C4-2B (cell line): ENCODE results near the gene NDUFA13.

ENCODE experiments used
- H3K27ac ChIP-seq: fragments of 450-650 bp; 2 replicates; pipeline ENCODE4 v1.5.1; 2017
- ZFX ChIP-seq: fragments of 450-650 bp; IDR thresholded peaks from 2 replicates; pipeline ENCODE4 v1.6.1; 2017
- TF ChIP-seq, protein P1 (sequence below): fragments of 450-650 bp; conservative IDR thresholded peaks from 2 replicates; pipeline ENCODE4 v1.5.1; 2017; ENCODE audit warnings: mild to moderate bottlenecking

Gene NDUFA13

DNA sequence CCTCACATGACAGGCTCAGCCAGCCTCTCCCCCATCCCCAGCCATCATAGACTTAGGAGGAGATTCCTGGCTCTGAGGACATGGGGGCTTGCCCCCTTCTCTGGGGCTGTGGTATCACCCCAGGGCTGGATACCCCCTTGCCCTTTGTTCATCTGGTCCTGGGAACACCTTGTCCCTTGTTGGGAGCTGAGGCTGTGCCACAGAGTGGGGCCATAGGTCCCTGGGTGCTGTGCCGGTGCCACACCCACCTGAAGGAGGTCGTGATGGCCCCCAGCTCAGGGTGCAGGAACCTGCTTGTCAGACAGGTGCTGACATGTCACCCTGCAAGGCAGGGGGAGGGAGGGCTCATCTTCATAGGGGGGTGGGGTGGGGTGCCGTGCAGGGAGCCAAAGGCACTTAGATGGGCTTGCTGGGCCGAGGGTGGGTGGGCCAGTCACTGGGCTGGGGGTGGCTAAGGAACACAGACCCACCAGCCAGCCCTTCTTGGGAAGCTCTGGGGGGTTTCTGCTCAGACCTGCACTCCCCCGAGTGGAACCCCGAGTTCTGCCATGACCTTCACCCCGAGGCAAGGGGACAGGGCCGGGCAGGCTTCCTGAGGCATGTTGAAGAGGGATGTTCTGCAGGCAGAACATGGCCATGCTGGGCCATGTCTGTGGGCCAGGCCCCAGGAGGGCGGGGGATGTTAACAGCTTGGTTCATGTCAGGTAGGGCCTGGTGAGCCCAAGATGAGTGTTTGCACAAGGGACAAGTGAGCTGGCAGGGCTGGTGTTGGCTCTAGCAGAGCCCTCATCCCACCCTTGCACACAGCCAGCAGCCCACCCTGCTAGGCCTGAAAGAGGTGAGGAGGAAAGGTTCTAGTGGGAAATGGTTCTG lies 28.7 kb upstream of the NDUFA13 start:
- peak overlapping the region; percentile 78 for H3K27ac ChIP-seq
- no peak; the same call in 1 of the 2 replicates for TF ChIP-seq ZFX
- TF ChIP-seq, protein P1, sequence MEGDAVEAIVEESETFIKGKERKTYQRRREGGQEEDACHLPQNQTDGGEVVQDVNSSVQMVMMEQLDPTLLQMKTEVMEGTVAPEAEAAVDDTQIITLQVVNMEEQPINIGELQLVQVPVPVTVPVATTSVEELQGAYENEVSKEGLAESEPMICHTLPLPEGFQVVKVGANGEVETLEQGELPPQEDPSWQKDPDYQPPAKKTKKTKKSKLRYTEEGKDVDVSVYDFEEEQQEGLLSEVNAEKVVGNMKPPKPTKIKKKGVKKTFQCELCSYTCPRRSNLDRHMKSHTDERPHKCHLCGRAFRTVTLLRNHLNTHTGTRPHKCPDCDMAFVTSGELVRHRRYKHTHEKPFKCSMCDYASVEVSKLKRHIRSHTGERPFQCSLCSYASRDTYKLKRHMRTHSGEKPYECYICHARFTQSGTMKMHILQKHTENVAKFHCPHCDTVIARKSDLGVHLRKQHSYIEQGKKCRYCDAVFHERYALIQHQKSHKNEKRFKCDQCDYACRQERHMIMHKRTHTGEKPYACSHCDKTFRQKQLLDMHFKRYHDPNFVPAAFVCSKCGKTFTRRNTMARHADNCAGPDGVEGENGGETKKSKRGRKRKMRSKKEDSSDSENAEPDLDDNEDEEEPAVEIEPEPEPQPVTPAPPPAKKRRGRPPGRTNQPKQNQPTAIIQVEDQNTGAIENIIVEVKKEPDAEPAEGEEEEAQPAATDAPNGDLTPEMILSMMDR: no peak

DNA sequence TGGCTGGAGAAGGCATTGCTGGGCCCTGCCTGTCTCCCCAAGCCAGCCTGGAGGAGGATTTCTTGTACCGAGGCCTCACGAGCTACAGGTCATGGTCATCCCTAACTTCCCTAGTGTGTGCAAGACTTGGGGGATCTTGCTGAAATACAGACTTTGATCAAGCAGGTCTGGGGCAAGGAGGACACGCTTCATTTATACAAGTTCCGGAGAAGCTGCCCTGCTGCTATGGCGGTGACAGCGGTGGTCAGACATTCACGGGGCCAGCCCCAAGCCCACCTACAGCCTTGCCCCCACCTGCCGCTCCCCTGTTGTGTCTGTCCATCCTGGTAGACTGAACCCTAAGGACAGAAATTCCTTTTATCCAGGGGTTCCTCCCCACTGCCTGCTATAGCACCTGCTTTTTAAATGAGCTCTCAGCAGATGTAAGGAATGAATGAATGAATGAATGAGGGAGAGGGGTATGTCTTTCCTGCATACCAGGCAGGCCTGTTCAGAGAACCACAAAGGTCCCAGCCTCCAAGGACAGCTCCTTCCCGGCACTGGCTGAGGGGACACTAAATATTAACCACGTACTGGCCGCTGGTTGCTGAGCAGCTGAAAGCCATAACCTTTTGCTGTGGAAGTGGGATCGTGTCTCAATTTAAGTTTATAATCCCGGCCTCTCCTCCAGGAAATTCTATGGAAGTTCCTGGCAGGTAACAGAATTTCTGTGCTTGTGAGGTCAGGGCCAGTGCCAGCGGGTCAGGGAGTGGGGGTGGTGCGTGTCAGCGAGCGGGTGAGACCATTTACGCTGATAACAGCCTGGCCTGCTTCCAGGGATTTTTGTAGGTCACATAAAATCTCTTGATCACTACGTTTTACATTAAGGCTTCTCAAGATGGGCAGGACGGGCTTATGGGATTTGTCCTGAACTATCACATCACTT lies 27.8 kb upstream of the NDUFA13 start:
- TF ChIP-seq ZFX: no peak
- TF ChIP-seq, protein P1: no peak
- peak overlapping the region; percentile 78 for H3K27ac ChIP-seq

DNA sequence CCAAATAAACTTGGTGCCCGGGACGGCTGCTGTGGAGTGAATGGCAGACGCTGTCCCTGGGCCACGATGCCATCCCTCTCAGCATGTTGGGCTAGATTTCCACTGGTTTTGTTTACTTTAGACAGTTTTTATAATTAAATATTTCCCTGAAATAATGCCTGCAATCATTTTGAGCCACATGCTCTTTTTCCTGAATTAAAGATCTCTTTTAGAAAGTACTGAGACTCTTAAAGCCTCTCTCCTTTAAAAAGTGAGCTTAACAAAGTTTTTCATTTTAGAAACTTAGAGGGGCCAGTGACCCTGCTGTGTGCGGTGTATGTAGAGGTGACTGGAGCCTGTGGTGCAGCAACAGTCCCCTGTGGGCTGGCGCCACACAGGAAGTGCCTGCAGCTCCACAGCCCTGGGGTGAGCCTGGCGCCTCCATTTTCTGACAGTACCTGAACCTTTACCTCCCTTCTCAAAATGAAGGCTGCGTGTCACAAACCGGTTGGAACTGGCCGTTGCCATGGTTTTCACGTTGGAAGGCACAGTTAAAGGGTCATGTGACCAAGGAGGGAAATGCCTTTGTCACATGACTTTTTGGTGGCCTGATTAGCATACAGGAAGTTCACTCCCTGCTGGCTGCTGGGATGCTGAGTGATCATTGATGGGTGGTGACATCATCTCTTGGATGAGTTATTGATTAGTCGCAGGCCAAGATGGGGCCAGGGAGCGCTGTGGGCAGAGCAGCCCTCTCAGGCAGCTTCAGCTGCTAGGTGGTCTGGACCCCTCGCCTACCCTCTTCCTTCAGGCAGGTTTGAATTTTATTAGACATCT lies 26.9 kb upstream of the NDUFA13 start:
- H3K27ac ChIP-seq: peak overlapping the region; percentile 78
- no peak for TF ChIP-seq ZFX
- TF ChIP-seq, protein P1: no peak

DNA sequence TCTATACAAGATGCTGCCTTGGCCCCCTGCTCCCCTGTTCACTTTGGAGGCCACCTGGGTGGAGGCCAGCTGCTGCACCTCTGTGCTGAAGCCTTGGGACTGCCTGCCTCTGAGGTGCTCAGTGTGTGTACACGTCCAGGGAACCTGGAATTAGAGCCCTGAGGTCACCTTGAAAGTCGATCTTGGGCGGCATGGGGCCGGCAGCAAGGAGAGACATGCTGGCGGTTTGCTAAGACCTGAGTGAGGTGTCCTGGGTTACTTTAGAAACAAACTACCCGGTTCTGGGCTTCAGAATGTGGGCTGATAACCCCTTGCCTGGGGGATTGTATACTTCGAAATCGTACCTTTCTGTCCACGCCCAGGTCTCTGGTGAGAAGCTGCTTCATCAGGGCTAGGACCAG lies 26.2 kb upstream of the NDUFA13 start:
- peak overlapping the region; percentile 78 for H3K27ac ChIP-seq
- TF ChIP-seq ZFX: no peak
- TF ChIP-seq, protein P1: no peak

DNA sequence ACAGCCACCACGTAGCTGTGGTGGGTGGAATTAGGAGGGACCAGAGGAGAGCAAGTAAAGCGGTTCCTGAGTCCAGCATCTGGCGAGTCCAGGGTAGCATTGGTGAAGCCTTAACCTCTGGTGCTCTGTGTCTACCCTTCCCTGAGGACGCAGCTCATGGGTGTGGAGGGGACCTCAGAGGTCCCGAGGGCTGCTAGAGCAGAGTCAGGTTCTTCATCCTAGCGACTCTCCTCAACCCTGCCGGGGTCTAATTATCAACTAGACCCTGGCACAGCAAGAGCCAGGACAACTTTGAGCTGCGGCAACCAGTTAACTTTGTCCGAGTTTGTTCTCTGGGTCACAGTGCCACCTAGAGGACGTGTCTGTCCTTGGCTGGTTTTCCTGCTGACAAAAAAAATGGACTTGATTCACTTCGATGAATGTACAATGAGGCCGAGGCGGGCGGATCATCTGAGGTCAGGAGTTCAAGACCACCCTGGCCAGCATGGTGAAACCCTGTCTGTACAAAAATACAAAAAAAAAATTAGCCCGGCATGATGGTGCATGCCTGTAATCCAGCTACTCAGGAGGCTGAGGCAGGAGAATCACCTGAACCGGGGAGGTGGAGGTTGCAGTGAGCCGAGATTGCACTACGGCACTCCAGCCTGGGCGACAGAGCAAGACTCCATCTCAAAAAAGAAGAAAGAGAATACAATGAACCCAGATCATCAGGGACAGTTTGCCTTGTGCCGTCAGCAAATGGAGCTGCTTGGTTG lies 25.6 kb upstream of the NDUFA13 start:
- peak overlapping the region; percentile 78 for H3K27ac ChIP-seq
- TF ChIP-seq ZFX: no peak
- TF ChIP-seq, protein P1: peak; percentile 92

DNA sequence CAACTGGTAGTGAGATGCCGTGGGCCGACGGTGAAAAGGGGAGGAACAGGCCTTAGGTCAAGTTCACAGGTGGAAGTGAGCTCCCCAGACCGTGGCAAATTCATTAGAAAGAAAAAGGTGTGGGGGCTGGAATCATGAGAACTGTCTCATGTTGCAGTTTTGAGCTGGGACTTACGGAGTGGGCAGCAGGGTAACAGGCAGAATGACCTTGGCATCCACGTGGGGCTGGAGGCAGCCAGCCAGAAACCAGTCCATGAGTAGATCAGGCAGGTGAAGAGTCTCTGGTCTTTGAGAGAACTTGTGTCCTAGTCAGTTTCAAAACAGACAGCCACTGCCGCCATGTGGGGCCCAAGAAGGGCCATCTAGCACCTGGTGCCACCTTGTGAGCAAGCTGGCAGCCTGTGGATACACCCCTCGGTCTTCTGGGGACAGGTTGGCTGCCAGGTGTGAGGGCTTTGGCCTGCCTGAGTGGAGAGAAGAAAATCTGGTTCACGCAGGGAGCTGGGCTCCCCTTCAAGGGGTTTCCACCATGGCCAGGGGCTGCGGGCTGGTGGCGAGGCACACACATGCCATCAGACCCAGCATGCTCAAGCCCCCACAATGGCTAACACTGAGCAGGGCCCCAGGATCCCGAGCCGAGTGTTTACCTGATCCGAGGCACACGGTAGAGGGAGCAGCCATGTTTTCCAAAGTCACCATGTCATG lies 24.6 kb upstream of the NDUFA13 start:
- H3K27ac ChIP-seq: no peak overlapping the region
- TF ChIP-seq, protein P1: no peak
- TF ChIP-seq ZFX: no peak
